ENCODE results near the gene RASA2.
"Not testable (repeated sequence)": the region's sequence is repeated elsewhere in the genome, so short reads cannot be mapped to it uniquely, and the experiment has no call there.

RASA2 gene

DNA sequence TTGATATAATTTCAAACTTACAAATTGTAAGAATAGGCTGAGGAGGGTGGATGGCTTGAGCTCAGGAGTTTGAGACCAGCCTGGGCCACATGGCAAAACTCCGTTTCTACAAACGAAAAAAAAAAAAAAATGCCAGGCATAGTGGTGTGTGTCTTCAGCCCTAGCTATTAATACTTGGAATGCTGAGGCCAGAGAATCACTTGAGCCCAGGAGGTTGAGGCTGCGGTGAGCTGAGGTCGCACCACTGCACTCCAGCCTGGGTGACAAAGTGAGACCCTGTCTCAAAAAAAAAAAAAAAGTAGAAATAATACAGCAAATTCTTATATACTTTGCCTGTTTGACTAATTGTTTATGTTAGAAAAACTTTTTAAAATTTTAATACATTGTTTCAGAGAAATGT, 10.8 kb downstream of the RASA2 start:
- not testable (repeated sequence) for DNase-seq (ENCODE audit: low spot score)

DNA sequence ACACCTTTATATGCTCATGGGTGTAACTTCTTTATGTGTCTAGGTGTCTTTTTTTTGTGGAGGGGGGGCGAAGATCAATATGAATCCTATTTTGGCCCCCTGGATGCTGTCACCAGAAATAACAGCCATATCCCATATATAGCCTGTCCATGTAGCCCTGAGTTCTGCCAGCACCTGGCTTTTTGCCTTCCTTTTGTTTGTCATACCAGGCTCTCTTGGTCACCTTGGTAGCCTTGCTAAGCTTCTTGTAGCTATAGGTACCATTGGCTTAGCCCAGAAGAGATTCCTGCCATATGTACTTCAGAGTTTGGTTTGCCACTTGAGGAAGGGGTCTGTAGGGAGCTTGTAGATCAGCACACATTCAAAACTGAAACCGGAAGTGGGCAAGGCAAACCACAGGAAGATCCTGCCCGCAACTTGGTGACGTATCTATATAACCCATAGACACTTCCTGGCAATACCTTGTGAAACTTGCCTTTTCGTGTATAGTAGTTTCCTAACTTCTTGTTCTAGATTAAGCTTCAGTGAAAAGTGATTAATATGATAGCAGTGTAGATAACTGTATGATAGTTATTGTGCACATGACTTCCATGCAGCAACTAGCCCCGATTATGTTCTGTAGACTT, 11.9 kb downstream of the RASA2 start:
- no peak for DNase-seq (ENCODE audit: low spot score)

DNA sequence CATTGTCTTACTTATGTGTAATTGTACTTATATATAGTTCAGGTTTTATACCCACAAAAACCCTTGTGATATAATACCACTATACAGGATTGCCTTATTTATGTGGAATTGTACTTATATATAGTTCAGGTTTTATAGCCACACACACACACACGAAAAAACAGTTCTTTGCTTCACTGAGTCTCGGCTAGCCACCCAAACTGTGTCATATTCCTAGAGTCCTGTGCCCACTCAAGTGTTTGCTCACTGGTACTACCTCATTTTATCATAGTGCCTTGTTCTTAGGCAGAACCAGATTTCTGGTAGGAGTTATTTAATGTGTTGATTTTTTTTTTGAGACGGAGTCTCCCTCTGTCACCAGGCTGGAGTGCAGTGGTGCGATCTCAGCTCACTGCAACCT, 12.5 kb downstream of the RASA2 start:
- no peak for DNase-seq (ENCODE audit: low spot score)

DNA sequence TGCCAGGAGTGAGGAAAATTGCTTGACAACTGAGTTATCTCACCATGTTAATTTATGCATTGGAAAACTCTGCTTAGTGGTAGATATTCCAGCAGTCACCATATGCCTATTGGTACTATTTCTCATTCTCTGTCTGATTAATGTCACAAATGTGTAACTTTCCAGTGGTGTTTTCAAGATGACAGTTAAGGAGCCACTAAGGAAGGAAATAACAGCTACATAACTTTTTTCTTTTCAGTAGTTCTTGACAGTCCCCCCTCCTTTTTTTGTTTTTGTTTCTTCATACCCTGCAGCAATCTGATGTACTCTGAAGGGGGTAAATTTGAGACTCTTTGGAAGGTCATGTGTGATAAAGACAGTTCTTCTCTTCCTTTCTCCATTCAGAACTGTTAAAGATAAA, 13.1 kb downstream of the RASA2 start:
- no peak for DNase-seq (ENCODE audit: low spot score)

- DNase-seq (ENCODE audit: low spot score) = no peak
Measured at GRCh38 chr3:141500397-141500796, 13.6 kb downstream of the RASA2 start.

DNA sequence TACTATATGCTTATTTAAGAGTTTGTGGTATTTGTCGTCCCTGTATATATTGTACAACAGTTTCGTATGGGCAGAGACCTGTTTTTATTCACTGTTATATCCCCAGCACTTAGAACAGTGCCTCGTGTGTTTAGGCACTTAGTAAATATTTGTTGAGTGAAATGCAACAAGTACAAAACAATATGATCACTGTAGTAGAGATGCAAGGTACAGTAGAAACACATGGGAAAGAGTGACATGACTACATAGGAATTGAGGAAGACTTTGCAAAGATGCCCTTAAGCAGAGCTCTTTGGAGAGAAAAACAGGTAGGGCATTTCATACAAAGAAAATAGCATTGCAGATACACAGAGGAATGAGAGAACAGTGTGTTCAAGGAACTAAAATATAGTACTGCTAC, 18.3 kb downstream of the RASA2 start:
- no peak for DNase-seq (ENCODE audit: low spot score)

DNA sequence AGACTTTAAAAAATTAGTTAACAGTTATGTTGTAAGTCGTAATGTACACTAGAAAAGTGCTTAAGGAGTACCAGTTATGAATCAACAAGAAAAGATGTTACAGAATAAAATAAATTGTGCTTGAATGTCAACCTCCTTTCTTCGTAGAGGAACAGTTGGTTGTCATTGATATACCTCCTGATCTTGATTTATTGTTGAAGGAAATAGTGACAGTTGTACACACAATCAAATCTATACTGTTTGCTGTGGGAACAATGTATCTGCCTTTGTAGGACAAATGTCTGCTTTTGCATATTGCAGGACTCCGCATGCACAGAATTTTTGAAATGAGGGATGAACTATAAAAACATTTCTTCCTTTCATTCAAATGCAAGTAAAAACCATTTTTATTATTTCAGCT, 19.2 kb downstream of the RASA2 start:
- no peak for DNase-seq (ENCODE audit: low spot score)

DNA sequence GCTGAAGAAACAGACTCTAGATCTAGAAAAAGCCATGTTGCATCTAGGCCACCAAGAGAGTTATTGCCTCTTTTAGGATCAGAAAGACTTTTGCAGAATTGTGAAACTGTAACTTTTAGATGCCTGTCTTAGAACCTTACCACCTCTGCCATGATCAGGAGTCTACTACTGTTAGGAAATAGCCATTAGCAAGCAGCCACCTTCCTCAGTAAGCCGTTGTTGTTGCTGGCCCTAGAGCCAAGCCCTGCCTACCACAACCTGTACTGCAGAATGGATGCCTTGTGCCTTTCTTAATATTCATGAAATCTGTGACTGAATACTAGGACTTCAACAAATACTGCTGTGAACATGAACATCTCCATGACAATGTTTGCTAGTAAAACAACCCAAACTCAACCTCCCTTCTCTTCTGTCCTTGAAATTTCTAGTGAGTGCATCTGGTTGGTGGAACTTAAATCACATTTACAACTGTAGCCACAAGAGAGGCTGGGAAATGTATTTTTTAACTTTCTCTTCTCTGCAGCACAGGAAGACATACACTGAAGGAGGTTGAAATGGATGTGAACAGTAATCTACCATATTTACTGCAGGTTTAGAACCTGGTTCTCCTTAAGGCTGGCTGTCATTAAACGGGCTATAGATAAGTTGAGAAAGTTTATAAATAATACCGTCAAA, 20.7 kb downstream of the RASA2 start:
- no peak for DNase-seq (ENCODE audit: low spot score)

DNA sequence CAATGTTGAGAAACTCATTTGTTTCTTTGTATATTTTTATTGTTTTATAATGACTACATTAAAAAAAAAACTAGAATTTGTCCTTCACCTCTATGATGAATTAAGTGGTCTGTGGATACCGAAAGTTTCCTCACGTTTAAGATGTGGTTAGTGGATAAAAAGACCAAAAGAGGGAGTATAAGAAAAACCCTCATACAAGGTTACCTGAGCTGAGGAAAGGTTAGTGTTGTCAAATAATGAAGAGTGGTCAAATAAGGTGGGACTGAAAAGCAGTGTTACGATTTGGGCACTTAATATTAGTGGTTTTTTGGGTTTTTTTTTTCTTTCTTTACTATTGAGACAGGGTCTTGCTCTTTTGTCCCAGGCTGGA, 21.2 kb downstream of the RASA2 start:
- DNase-seq (ENCODE audit: low spot score) = no peak

DNA sequence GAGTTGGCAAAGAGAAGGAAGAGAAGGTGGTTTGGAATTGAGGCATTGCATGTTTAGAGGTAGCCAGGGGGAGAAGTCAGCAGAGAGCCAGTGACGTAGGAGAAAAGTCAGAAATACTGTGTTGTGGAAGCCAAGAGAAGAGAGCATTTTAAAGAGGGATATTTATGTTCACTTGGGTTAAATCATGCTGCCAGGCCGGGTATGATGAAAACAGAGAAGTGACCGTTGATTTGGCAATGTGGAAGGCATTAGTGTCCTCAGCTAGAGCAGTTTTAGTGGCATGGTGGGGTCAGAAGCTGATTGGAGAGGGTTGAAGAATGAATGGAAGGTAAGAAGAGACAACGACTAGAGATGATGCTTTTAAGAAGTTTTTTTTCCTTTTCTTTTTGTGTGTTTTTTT, 24.5 kb downstream of the RASA2 start:
- no peak for DNase-seq (ENCODE audit: low spot score)

DNA sequence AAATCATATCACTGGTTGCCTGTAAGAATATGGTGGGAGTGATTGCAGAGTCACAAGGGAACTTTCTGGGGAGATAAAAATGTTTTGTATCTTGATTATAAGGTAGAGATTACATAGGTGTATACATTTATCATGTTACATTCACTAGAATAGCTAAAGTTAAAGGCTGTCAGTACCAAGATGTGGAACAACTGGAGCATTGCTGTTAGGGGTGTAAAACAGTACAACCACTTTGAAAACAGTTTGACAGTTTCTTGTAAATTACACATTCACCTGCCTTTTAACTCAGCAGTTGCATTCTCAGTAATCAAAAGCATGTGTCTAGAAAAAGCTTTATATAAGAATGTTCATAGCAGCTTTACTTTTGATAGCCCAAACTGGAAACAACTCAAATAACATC, 27.6 kb downstream of the RASA2 start:
- no peak for DNase-seq (ENCODE audit: low spot score)

GRCh38 chr3:141519587-141519986, 32.8 kb downstream of the RASA2 start:
- DNase-seq (ENCODE audit: low spot score) = no peak

DNA sequence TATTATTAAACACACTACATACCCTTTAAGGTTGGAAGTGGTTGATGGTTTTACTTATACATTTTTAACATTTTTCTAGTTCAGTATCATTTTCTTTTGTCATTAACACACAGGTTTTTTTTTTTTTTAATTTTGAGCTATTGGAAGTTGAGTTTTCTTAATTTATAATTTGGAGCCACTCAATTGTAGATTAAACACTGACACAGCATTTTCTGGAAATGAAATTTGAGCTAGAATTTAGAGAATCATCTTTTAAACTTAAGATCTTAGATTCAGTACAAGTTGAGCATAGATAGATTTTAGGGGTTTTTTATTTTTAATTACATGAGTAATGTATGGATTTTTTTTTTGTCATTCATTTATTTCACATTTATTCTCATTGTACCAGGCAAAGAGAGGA, 35.0 kb downstream of the RASA2 start:
- no peak for DNase-seq (ENCODE audit: low spot score)

- no peak for DNase-seq (ENCODE audit: low spot score)
Measured at GRCh38 chr3:141523615-141524375, 37.0 kb downstream of the RASA2 start.

DNA sequence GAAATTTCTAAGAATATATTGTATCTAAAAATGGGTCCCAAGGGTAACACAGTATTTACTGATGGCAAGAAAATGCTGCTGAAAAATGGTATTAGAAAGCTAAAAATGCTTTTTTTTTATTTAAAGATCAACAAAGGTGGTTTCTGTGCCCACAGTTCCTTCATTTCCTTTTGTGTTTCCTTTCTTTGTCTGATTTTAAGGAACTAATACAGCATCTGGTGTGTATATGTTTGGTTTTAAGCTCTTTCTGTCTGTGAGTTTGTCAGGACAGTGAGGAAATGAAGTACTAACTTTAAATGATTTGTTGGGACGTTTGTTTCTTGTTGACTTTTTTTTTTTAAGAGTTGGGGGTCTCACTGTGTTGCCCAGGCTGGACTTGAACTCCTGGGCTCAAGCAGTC, 38.2 kb downstream of the RASA2 start:
- DNase-seq (ENCODE audit: low spot score) = no peak

DNA sequence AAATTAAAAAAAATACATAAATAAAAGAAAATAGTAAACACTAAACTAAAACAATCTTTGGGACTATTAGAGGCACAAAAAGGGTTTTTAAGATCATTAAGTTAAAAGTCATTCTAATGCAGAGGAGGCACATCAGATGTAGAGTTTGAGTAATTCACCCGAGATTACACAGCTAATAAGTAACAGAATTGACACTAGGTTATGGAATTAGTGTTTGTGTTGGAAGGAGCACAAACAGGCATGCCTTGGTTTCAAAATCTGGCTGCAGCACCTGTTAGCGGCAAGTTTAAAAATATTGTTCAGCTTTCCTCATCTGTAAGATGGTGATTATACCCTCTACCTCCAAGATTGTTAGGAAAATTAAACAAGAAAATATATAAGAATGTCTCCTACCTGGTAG, 39.0 kb downstream of the RASA2 start:
- DNase-seq (ENCODE audit: low spot score) = no peak

GRCh38 chr3:141526709-141527108, 39.9 kb downstream of the RASA2 start:
- DNase-seq (ENCODE audit: low spot score) = no peak

DNA sequence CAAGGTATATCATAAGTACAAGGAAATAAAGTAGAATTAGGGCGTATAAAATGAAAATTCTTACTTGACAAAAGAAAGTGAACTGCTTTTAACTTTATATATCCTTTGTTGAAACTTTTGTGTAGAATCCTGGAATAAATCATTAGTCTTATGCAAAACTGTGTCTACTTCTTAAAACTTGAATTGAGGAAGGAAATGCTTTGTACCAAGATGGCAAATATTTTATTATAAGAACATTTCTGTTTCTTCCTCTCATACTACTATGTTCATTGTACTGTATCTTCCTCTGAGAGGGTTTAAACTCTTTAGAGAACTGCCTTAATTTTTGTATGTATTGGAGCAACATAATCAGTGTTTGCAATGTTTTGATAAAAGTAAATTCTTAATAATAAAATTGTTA, 42.0 kb downstream of the RASA2 start:
- no peak for DNase-seq (ENCODE audit: low spot score)

- no peak for DNase-seq (ENCODE audit: low spot score)
Measured at GRCh38 chr3:141529256-141529655, 42.4 kb downstream of the RASA2 start.

GRCh38 chr3:141529717-141530414, 43.0 kb downstream of the RASA2 start:
- DNase-seq (ENCODE audit: low spot score) = no peak

DNA sequence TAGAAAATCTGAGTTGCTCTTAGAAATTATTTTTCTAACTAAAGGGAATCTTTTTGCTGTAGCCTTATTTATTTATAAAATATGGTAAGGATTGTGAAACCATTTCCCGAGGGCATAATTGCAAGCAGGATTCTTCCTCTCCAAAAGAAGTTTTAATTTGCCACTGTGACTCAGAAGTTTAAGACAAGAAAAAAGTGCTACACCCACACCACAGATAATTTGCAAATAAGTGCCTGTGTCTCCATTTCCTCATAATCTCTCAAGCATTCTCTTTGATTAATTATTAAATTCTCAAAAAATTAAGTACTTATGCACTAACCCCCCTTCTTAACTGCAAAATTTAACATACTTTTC, 43.6 kb downstream of the RASA2 start:
- DNase-seq (ENCODE audit: low spot score) = no peak

- no peak for DNase-seq (ENCODE audit: low spot score)
Measured at GRCh38 chr3:141532609-141533008, 45.8 kb downstream of the RASA2 start.

DNA sequence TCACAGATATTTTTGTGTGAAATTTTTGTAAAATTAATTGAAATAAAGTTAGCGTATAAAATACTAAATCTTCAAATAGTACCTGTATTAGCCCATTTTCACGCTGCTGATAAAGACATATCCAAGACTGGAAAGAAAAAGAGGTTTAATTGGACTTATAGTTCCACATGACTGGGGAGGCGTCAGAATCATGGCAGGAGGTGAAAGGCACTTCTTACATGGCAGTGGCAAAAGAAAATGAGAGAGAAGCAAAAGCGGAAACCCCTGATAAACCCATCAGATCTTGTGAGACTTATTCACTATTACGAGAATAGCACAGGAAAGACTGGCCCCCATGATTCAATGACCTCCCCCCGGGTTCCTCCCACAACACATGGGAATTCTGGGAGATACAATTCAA, 49.2 kb downstream of the RASA2 start:
- DNase-seq (ENCODE audit: low spot score) = not testable (repeated sequence)
